Gastroesophageal sphincter (tissue), 4 donors: ENCODE results near the gene GNAQ. TPM values are rescaled to one million over a fixed set of nuclear protein-coding genes. Genes with fewer than 3 reads are reported as not detected.

Experiments used
- ATAC-seq: fragments of 150-250 bp; one replicate; pipeline ENCODE4 v1.9.1; 2016; ENCODE audit warnings: mild to moderate bottlenecking, moderate library complexity
- H3K27ac ChIP-seq, 4 donors: fragments of 200-600 bp; sonication (generic) in 3 of 4; 1 replicate in 3 of 4; 2 replicates in 1 of 4; pipeline ENCODE4 v1.5.1; 2016 to 2019
- H3K27me3 ChIP-seq: fragments of 200-600 bp; sonication (generic); one replicate; pipeline ENCODE4 v1.5.1; 2019
- H3K36me3 ChIP-seq, 2 donors: fragments of 200-600 bp; sonication (generic); one replicate each; pipeline ENCODE4 v1.5.1; 2019; ENCODE audit warnings: control low read depth in 1 of 2
- H3K4me1 ChIP-seq, 3 donors: fragments of 200-600 bp; sonication (generic); 1 replicate in 2 of 3; 2 replicates in 1 of 3; pipeline ENCODE4 v1.5.1; 2016 to 2019; ENCODE audit warnings: control low read depth in 2 of 3
- H3K4me3 ChIP-seq, 2 donors: fragments of 200-600 bp; sonication (generic); one replicate each; pipeline ENCODE4 v1.5.1; 2019; ENCODE audit warnings: mild to moderate bottlenecking in 1 of 2, moderate library complexity in 1 of 2
- H3K9me3 ChIP-seq, 3 donors: fragments of 200-600 bp; sonication (generic); one replicate each; pipeline ENCODE4 v1.5.1; 2017 to 2019; ENCODE audit warnings: control low read depth in 2 of 3
- CTCF ChIP-seq, 4 experiments: fragments of 200-600 bp in 2 of 4; fragments of 450-650 bp in 2 of 4; sonication (generic) in 1 of 4; IDR thresholded peaks; one replicate each; pipeline ENCODE4 v1.5.1; 2017 to 2019; ENCODE audit warnings: antibody characterized with exemption in 4 of 4, mild to moderate bottlenecking in 2 of 4, moderate library complexity in 2 of 4
- EP300 ChIP-seq: sonication (generic); formaldehyde crosslinking; IDR thresholded peaks from one replicate; pipeline ENCODE4 v1.6.1; 2017; ENCODE audit warnings: antibody characterized with exemption, mild to moderate bottlenecking
- POLR2A ChIP-seq, 2 donors: fragments of 450-650 bp; IDR thresholded peaks; one replicate each; pipeline ENCODE4 v1.6.1; 2017; ENCODE audit warnings: antibody characterized with exemption in 2 of 2, mild to moderate bottlenecking in 2 of 2, moderate library complexity in 1 of 2
- POLR2AphosphoS5 ChIP-seq: sonication (generic); formaldehyde crosslinking; IDR thresholded peaks from one replicate; pipeline ENCODE4 v1.6.1; 2017; ENCODE audit warnings: antibody characterized with exemption
- WGBS, 2 donors: methylation state at CpG; one replicate each; pipeline ENCODE4 v1.1.5; 2018; ENCODE audit warnings: low coverage in 1 of 2; 5-methylcytosine and 5-hydroxymethylcytosine counted together
- total RNA-seq, 4 donors: library from RNA; depleted of rRNA; stranded (reverse); fragments of >200 nt; gene quantifications; one replicate each; pipeline ENCODE4 v1.1.0, GENCODE V29; 2016

Gene GNAQ
- total RNA-seq, 4 donors from 2014 or later: 57.6 to 86.4 (median 70.8) TPM

GRCh38 chr9:77805810-77806209 is 225.8 kb downstream of the GNAQ start:
- ATAC-seq: no peak
- no peak for TF ChIP-seq EP300
- no peak for TF ChIP-seq CTCF (IDR thresholded peaks at IDR 0.05)
- TF ChIP-seq POLR2AphosphoS5: no peak
- no peak for TF ChIP-seq POLR2A (IDR thresholded peaks at IDR 0.05)
- Histone ChIP-seq H3K4me3 (no peak overlapping the region), H3K36me3 (peaks cover 0 to 7% of the 10 kb centered on the region in 2 donors), H3K4me1 (peaks cover 0 to 12% (median 0%) of the 10 kb centered on the region in 3 donors), H3K27me3 (no peaks in the 10 kb centered on the region), H3K27ac (no peak overlapping the region), H3K9me3 (no peaks in the 10 kb centered on the region)
- 80 to 91% methylated on average over 2 of the region's 2 CpGs for WGBS, 2 donors

GRCh38 chr9:77803423-77803822 is 228.2 kb downstream of the GNAQ start:
- ATAC-seq: no peak
- no peak overlapping the region for H3K4me3 ChIP-seq
- H3K9me3 ChIP-seq: no peaks in the 10 kb centered on the region
- WGBS, 2 donors: 75 to 92% methylated on average over 1 of the region's 1 CpG
- H3K36me3 ChIP-seq: no peaks in the 10 kb centered on the region
- H3K4me1 ChIP-seq: peaks cover 0 to 15% (median 0%) of the 10 kb centered on the region in 3 donors
- TF ChIP-seq POLR2A (IDR thresholded peaks at IDR 0.05) (no peak), POLR2AphosphoS5 (no peak), EP300 (no peak), CTCF (IDR thresholded peaks at IDR 0.05) (no peak)
- H3K27ac ChIP-seq: no peak overlapping the region
- no peaks in the 10 kb centered on the region for H3K27me3 ChIP-seq

- WGBS, 2 donors: 72 to 94% methylated on average over 6 to 7 of the region's 7 CpGs
These were observed 228.9 kb downstream of the GNAQ start for GRCh38 chr9:77802515-77803293.

GRCh38 chr9:77802064-77802463 is 229.5 kb downstream of the GNAQ start:
- no peak for ATAC-seq
- Histone ChIP-seq H3K27ac (no peak overlapping the region), H3K36me3 (peaks cover 0 to 3% of the 10 kb centered on the region in 2 donors), H3K4me3 (no peak overlapping the region), H3K9me3 (no peaks in the 10 kb centered on the region), H3K4me1 (peaks cover 0 to 19% (median 0%) of the 10 kb centered on the region in 3 donors), H3K27me3 (no peaks in the 10 kb centered on the region)
- 90 to 96% methylated on average over 2 to 3 of the region's 3 CpGs for WGBS, 2 donors
- TF ChIP-seq POLR2A (IDR thresholded peaks at IDR 0.05) (no peak), CTCF (IDR thresholded peaks at IDR 0.05) (no peak), POLR2AphosphoS5 (no peak), EP300 (no peak)

More at GRCh38 chr9:77802515-77803293, 228.9 kb downstream of the GNAQ start:
- no peaks in the 10 kb centered on the region for H3K9me3 ChIP-seq
- no peak overlapping the region for H3K4me3 ChIP-seq
- no peaks in the 10 kb centered on the region for H3K27me3 ChIP-seq
- TF ChIP-seq EP300: no peak
- no peak for TF ChIP-seq POLR2AphosphoS5
- TF ChIP-seq POLR2A (IDR thresholded peaks at IDR 0.05): no peak
- no peak for TF ChIP-seq CTCF (IDR thresholded peaks at IDR 0.05)
- no peaks in the 10 kb centered on the region for H3K36me3 ChIP-seq
- ATAC-seq: no peak
- no peak overlapping the region for H3K27ac ChIP-seq
- H3K4me1 ChIP-seq: peaks cover 0 to 19% (median 0%) of the 10 kb centered on the region in 3 donors
